Measurements from ENCODE around the gene ABHD10. TPM values are rescaled to one million over a fixed set of nuclear protein-coding genes. Genes with fewer than 3 reads are reported as not detected.
A peak's percentile ranks its signal among the peaks of the same experiment; 100 is the strongest.

ABHD10 gene
- total RNA-seq, 1 donor from 2014 or later, result 29.3 TPM

- H3K9me3 ChIP-seq, result no peaks in the 10 kb centered on the region
- H3K27ac ChIP-seq, result no peak overlapping the region
- intact Hi-C loops (cut with DNase I), result no loop called here
- no peak for DNase-seq
- H3K27me3 ChIP-seq (ENCODE audit: low read depth), result no peaks in the 10 kb centered on the region
- no peaks in the 10 kb centered on the region for H3K36me3 ChIP-seq
- no peak overlapping the region for H3K4me3 ChIP-seq
- no peak for ATAC-seq
- no peak for TF ChIP-seq CTCF (IDR thresholded peaks at IDR 0.05)
- H3K4me1 ChIP-seq, result peaks cover 5% of the 10 kb centered on the region
These were observed 33.6 kb downstream of the ABHD10 start for GRCh38 chr3:112012205-112012992.

GRCh38 chr3:112013058-112013783 lies 34.4 kb downstream of the ABHD10 start:
- Histone ChIP-seq H3K27me3 (ENCODE audit: low read depth) (no peaks in the 10 kb centered on the region), H3K36me3 (no peaks in the 10 kb centered on the region), H3K4me3 (no peak overlapping the region), H3K9me3 (no peaks in the 10 kb centered on the region), H3K4me1 (peaks cover 5% of the 10 kb centered on the region), H3K27ac (no peak overlapping the region)
- peak; percentile 73 for TF ChIP-seq CTCF (IDR thresholded peaks at IDR 0.05)
- ATAC-seq (peak; percentile 81 to 89), DNase-seq (peak; percentile 51)
- intact Hi-C loops (cut with DNase I), result no loop called here

GRCh38 chr3:112013784-112014143 lies 34.9 kb downstream of the ABHD10 start:
- no peaks in the 10 kb centered on the region for H3K27me3 ChIP-seq (ENCODE audit: low read depth)
- no peak for TF ChIP-seq CTCF (IDR thresholded peaks at IDR 0.05)
- intact Hi-C loops (cut with DNase I), result no loop called here
- H3K9me3 ChIP-seq, result no peaks in the 10 kb centered on the region
- H3K27ac ChIP-seq, result no peak overlapping the region
- no peak overlapping the region for H3K4me3 ChIP-seq
- DNase-seq (no peak), ATAC-seq (no peak)
- H3K36me3 ChIP-seq, result no peaks in the 10 kb centered on the region
- H3K4me1 ChIP-seq, result peaks cover 5% of the 10 kb centered on the region

GRCh38 chr3:112017091-112017490 lies 38.3 kb downstream of the ABHD10 start:
- DNase-seq (no peak), ATAC-seq (no peak)
- Histone ChIP-seq H3K27me3 (ENCODE audit: low read depth) (no peaks in the 10 kb centered on the region), H3K4me3 (no peak overlapping the region), H3K27ac (no peak overlapping the region), H3K36me3 (no peaks in the 10 kb centered on the region), H3K4me1 (peaks cover 5% of the 10 kb centered on the region), H3K9me3 (no peaks in the 10 kb centered on the region)
- TF ChIP-seq CTCF (IDR thresholded peaks at IDR 0.05), result no peak
- intact Hi-C loops (cut with DNase I), result no loop called here

GRCh38 chr3:112018712-112019111 lies 39.9 kb downstream of the ABHD10 start:
- intact Hi-C loops (cut with DNase I), result no loop called here
- H3K27me3 ChIP-seq (ENCODE audit: low read depth), result no peaks in the 10 kb centered on the region
- DNase-seq, result no peak

More at GRCh38 chr3:112018712-112019111, 39.9 kb downstream of the ABHD10 start:
- H3K9me3 ChIP-seq, result no peaks in the 10 kb centered on the region
- no peak overlapping the region for H3K4me3 ChIP-seq
- no peak for ATAC-seq
- TF ChIP-seq CTCF (IDR thresholded peaks at IDR 0.05), result no peak
- no peaks in the 10 kb centered on the region for H3K4me1 ChIP-seq
- no peak overlapping the region for H3K27ac ChIP-seq
- H3K36me3 ChIP-seq, result no peaks in the 10 kb centered on the region

Measured in lower lobe of right lung (tissue), 2 donors.